Glutamatergic neuron (in vitro differentiated cells): ENCODE measurements around the gene PHB1. TPM values are rescaled to one million over a fixed set of nuclear protein-coding genes. Genes with fewer than 3 reads are reported as not detected.
"Not testable (repeated sequence)": the region's sequence is repeated elsewhere in the genome, so short reads cannot be mapped to it uniquely, and the experiment has no call there.

ENCODE experiments used
- DNase-seq: peaks from one replicate; pipeline ENCODE4 v3.0.0; 2022
- H3K27ac Mint-ChIP-seq: one replicate; pipeline ENCODE4 v1.8.0; 2020; ENCODE audit warnings: mild to moderate bottlenecking, mixed read lengths, inconsistent platforms; ENCODE audit not compliant: unreplicated experiment
- H3K27me3 Mint-ChIP-seq: one replicate; pipeline ENCODE4 v1.8.0; 2020; ENCODE audit warnings: mild to moderate bottlenecking, moderate library complexity, mixed read lengths, inconsistent platforms; ENCODE audit not compliant: unreplicated experiment
- H3K36me3 Mint-ChIP-seq: one replicate; pipeline ENCODE4 v1.8.0; 2020; ENCODE audit warnings: mild to moderate bottlenecking, mixed read lengths, inconsistent platforms; ENCODE audit not compliant: unreplicated experiment
- H3K4me1 Mint-ChIP-seq: one replicate; pipeline ENCODE4 v1.8.0; 2020; ENCODE audit warnings: mild to moderate bottlenecking, low read depth, mixed read lengths, inconsistent platforms; ENCODE audit not compliant: unreplicated experiment
- H3K4me3 Mint-ChIP-seq: one replicate; pipeline ENCODE4 v1.8.0; 2020; ENCODE audit warnings: mild to moderate bottlenecking, mixed read lengths, inconsistent platforms; ENCODE audit not compliant: unreplicated experiment
- H3K9me3 Mint-ChIP-seq: one replicate; pipeline ENCODE4 v1.8.0; 2020; ENCODE audit warnings: mild to moderate bottlenecking, moderate library complexity, mixed read lengths, inconsistent platforms; ENCODE audit not compliant: unreplicated experiment
- CTCF ChIP-seq: fragments of 200-600 bp; sonication (generic); IDR thresholded peaks from one replicate; pipeline ENCODE4 v1.5.0; 2021; ENCODE audit not compliant: partially characterized antibody, unreplicated experiment
- total RNA-seq: library from RNA; stranded (reverse); fragmentation: NEBNext Ultra II Directional; extraction: Animal tissue kit (Norgen Biotek cat#: 25700); gene quantifications from one replicate; pipeline ENCODE4 v1.2.1, GENCODE V29; 2021; ENCODE audit not compliant: unreplicated experiment

PHB1 gene
- total RNA-seq, 1 donor from 2014 or later = 134 TPM

DNA sequence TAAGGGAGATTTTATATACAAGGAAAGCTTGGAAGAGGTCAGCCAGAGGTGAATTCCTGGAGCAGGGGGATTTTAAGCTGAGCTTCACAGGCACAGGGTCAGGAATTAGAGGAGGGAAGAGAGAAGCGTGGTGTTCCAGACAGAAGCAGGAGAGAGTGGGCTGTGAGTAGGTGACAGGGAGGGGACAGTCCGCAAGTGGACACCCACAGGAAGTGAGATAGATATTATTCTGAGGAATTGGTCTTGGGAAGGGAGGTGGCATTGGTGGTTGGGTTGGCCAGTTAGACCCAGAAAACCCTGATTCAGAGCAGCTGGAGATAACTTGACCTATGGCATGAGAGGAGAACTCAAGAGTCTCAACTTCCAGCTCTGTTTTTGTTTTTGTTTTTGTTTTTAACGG lies 14.7 kb downstream of the PHB1 start:
- peaks cover 2% of the 10 kb centered on the region for H3K9me3 Mint-ChIP-seq
- no peaks in the 10 kb centered on the region for H3K4me1 Mint-ChIP-seq
- TF ChIP-seq CTCF = no peak
- no peaks in the 10 kb centered on the region for H3K36me3 Mint-ChIP-seq
- H3K27me3 Mint-ChIP-seq = no peaks in the 10 kb centered on the region
- H3K27ac Mint-ChIP-seq = no peak overlapping the region
- no peak overlapping the region for H3K4me3 Mint-ChIP-seq
- no peak for DNase-seq

DNA sequence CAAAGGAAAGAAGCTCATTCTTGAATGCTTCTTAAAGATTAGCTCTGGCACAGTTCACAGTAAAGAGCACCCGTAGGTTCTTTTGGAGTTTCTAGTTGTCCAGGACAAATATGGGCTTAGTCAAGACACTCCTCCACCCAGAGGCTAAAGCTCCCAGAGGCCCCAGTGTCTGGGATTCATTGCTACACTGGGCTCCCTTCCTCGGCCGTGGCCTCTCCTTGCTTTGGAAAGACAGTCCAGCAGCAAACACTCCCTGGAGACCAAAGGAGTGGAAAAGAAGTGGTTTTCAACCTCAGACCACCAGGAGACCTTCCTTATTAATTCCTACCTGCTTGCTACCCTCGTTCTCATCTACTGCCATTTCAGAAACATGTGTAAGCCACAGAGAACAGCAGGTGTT lies 17.1 kb downstream of the PHB1 start:
- Mint-ChIP-seq H3K4me3 (no peak overlapping the region), H3K27ac (no peak overlapping the region), H3K9me3 (no peaks in the 10 kb centered on the region), H3K27me3 (no peaks in the 10 kb centered on the region), H3K36me3 (no peaks in the 10 kb centered on the region), H3K4me1 (no peaks in the 10 kb centered on the region)
- TF ChIP-seq CTCF = no peak
- no peak for DNase-seq

GRCh38 chr17:49393491-49394255 lies 21.0 kb downstream of the PHB1 start:
- no peaks in the 10 kb centered on the region for H3K9me3 Mint-ChIP-seq
- no peak for DNase-seq
- no peak for TF ChIP-seq CTCF
- no peak overlapping the region for H3K4me3 Mint-ChIP-seq
- no peaks in the 10 kb centered on the region for H3K36me3 Mint-ChIP-seq
- no peaks in the 10 kb centered on the region for H3K4me1 Mint-ChIP-seq
- no peaks in the 10 kb centered on the region for H3K27me3 Mint-ChIP-seq
- H3K27ac Mint-ChIP-seq = no peak overlapping the region

DNA sequence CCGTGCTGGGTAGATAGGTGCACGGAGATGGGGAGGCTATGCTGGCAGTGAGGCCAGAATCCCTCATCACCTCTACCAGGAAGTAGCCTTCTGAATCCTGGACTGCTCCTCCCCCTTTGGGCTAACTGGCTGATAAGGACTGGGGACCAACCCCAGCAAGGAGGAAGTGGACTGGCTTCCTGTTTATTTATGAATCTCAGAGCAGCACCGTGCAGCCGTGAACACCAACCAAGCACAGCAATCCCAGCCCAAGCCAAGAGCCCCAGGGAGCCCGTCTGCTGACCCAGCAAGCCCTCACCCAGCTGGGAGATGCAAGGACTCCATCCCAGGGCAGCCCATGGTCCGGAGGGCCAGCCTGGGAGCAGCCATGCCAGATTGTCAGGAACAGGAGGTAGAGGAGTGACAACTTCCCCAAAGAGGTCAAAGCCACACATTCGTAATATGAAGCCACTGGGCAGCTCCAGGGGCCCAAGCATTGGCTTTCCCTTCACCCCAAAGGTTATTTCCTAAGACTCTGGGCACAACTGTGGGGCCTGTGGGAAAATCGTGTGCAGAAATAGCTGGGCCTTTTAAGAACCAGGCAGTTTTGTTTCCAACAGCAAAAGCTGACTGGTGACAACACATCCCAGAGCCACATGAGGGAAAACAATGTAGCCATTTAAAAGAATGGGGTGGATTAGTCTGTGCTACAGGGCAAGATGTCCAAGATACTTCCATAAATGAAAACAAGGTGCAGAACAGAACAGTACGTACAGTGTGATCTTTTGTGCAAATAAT lies 23.9 kb downstream of the PHB1 start:
- Mint-ChIP-seq H3K36me3 (no peaks in the 10 kb centered on the region), H3K9me3 (peaks cover 3% of the 10 kb centered on the region), H3K27ac (no peak overlapping the region), H3K4me1 (no peaks in the 10 kb centered on the region), H3K27me3 (no peaks in the 10 kb centered on the region), H3K4me3 (no peak overlapping the region)
- no peak for TF ChIP-seq CTCF
- no peak for DNase-seq

DNA sequence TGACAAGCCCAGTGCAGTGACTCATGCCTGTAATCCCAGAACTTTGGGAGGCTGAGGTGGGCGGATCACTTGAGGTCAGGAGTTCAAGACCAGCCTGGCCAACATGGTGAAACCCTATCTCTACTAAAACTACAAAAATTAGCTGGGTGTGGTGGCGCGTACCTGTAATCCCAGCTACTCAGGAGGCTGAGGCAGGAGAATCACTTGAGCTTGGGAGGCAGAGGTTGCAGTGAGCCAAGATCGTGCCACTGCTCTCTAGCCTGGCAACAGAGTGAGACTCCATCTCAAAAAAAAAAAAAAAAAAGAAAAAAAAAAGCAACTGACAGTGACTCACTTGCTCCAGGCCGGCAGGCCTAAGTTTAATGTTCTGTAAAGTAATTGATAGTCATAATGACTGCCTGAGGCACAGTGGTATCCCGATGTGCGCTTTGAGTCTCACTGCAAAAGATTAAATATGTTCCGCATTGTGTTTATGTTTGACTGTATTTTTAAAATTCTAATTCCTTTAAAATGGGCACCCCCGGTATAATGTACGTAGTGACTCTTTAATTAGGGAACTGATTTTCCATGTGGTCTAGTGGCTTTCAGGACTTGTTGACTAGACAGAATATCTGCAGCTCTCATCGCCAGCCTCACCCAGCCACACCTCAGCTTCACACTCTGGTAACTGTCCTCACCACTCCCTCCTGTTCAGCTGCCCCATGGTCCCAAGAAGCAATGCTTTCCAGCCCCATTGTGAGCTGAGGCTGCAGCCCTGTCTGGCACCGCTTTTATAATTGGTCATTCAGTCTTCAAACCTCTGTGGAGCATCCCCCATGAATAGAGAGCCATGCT lies 25.0 kb downstream of the PHB1 start:
- H3K36me3 Mint-ChIP-seq, H3K27ac Mint-ChIP-seq, H3K27me3 Mint-ChIP-seq, H3K4me3 Mint-ChIP-seq, H3K4me1 Mint-ChIP-seq, DNase-seq, H3K9me3 Mint-ChIP-seq: not testable (repeated sequence)
